Kidney (tissue), 22 donors: ENCODE data around the gene ZNF442. TPM values are rescaled to one million over a fixed set of nuclear protein-coding genes. Genes with fewer than 3 reads are reported as not detected.
"Not testable (repeated sequence)": the region's sequence is repeated elsewhere in the genome, so short reads cannot be mapped to it uniquely, and the experiment has no call there.

Experiments
- DNase-seq, 5 donors: peaks; one replicate each; pipeline ENCODE4 v3.0.0-alpha.2; 2013 to 2020
- FAIRE-seq: peaks from 2 replicates; lab custom pipeline; 2012; peaks lifted over from hg19 to GRCh38; lab: Jason Lieb, UNC
- H3K27ac ChIP-seq, 2 donors: one replicate each; pipeline ENCODE4 v1.7.0; 2013; ENCODE audit warnings: low read depth in 2 of 2, low read length in 2 of 2, inconsistent platforms in 1 of 2
- H3K27me3 ChIP-seq: one replicate; pipeline ENCODE4 v1.7.1; 2013; ENCODE audit warnings: low read length, inconsistent platforms; ENCODE audit not compliant: control insufficient read depth, insufficient read depth
- H3K36me3 ChIP-seq, 3 donors: one replicate each; pipeline versions ENCODE4 v1.7.0 to v1.7.1; 2013; ENCODE audit warnings: low read length in 3 of 3, control low read depth in 1 of 3, inconsistent platforms in 1 of 3; ENCODE audit not compliant: insufficient read depth in 3 of 3, control insufficient read depth in 2 of 3
- H3K4me1 ChIP-seq, 3 donors: one replicate each; pipeline versions ENCODE4 v1.7.0 to v1.7.1; 2013; ENCODE audit warnings: low read length in 3 of 3, inconsistent platforms in 1 of 3, low read depth in 1 of 3; ENCODE audit not compliant: control insufficient read depth in 2 of 3, insufficient read depth in 2 of 3
- H3K4me3 ChIP-seq, 3 donors: one replicate each; pipeline versions ENCODE4 v1.7.0 to v1.8.1; 2013; ENCODE audit warnings: low read length in 3 of 3, control low read depth in 1 of 3, inconsistent platforms in 1 of 3
- H3K9ac ChIP-seq, 3 donors: one replicate each; pipeline versions ENCODE4 v1.7.0 to v1.7.1; 2013; ENCODE audit warnings: low read length in 3 of 3, control low read depth in 1 of 3, inconsistent platforms in 1 of 3
- H3K9me3 ChIP-seq, 3 donors: one replicate each; pipeline versions ENCODE4 v1.7.0 to v1.7.1; 2013; ENCODE audit warnings: low read length in 3 of 3, control low read depth in 1 of 3, inconsistent platforms in 1 of 3; ENCODE audit not compliant: control insufficient read depth in 2 of 3, insufficient read depth in 1 of 3
- intact Hi-C: fragments of 100-400 bp; cut with DNase I; formaldehyde crosslinking; loops from one replicate; pipeline ENCODE4 v1.11.1; 2022
- long read RNA-seq, 10 donors: library from polyadenylated mRNA in 1 of 10; unstranded in 1 of 10; transcript quantifications; one replicate each; pipeline ENCODE4 v2.0.0 and lab custom pipeline, GENCODE V29; 2021 to 2026
- polyA plus RNA-seq: library from polyadenylated mRNA; stranded (reverse); fragments of 350-450 nt; fragmentation: Illumina TruSeq; extraction: RNeasy Lipid Tissue Mini Kit (QIAGEN cat#74804); gene quantifications from one replicate; pipeline ENCODE4 v1.2.3, GENCODE V29; 2014; ENCODE audit warnings: low read depth, low replicate concordance; ENCODE audit not compliant: insufficient read depth
- total RNA-seq: library from RNA; stranded (reverse); fragmentation: NEBNext Ultra II Directional; extraction: Animal tissue kit (Norgen Biotek cat#: 25700); gene quantifications from one replicate; pipeline ENCODE4 v1.2.1, GENCODE V29; 2021
- TF ChIP-seq, protein P1 (sequence below): IDR thresholded peaks from 3 replicates; pipeline ENCODE4 v1.5.1; 2012; ENCODE audit warnings: mild to moderate bottlenecking, moderate library complexity, borderline replicate concordance; ENCODE audit not compliant: insufficient read depth; ENCODE audit errors: extremely low read depth
- donor health status: control.
- donor health status: control.
- donor health status: control.
- donor health status: control.
- donor health status: control.
- donor health status: DM: yes; HTN: yes; CAD: no.
- donor health status: Normal renal cell carcinoma (clear cell type).

Gene ZNF442
- 9.1 TPM for total RNA-seq
- 2.1 TPM for polyA plus RNA-seq
- long read RNA-seq, donor 1 = 0 reads
- long read RNA-seq, donor 2, partial matches to known transcripts = 0 of 2 reads
- long read RNA-seq, donor 2, other reads (novel, unspliced or antisense) = 0 of 2 reads
- long read RNA-seq, donor 3, partial matches to known transcripts = 0 of 2 reads
- long read RNA-seq, donor 3, other reads (novel, unspliced or antisense) = 0 of 2 reads
- long read RNA-seq, donor 4, partial matches to known transcripts = 0 of 1 reads
- long read RNA-seq, donor 4, other reads (novel, unspliced or antisense) = 0 of 1 reads
- long read RNA-seq, donor 5 = 0 reads
- long read RNA-seq, donor 6 = 0 reads
- long read RNA-seq, donor 7, partial matches to known transcripts = 0 of 5 reads
- long read RNA-seq, donor 7, other reads (novel, unspliced or antisense) = 1 of 5 reads
- long read RNA-seq, donor 8 = 0 reads
- long read RNA-seq, donor 9 = 0 reads
- long read RNA-seq, donor 10 = 0 reads

DNA sequence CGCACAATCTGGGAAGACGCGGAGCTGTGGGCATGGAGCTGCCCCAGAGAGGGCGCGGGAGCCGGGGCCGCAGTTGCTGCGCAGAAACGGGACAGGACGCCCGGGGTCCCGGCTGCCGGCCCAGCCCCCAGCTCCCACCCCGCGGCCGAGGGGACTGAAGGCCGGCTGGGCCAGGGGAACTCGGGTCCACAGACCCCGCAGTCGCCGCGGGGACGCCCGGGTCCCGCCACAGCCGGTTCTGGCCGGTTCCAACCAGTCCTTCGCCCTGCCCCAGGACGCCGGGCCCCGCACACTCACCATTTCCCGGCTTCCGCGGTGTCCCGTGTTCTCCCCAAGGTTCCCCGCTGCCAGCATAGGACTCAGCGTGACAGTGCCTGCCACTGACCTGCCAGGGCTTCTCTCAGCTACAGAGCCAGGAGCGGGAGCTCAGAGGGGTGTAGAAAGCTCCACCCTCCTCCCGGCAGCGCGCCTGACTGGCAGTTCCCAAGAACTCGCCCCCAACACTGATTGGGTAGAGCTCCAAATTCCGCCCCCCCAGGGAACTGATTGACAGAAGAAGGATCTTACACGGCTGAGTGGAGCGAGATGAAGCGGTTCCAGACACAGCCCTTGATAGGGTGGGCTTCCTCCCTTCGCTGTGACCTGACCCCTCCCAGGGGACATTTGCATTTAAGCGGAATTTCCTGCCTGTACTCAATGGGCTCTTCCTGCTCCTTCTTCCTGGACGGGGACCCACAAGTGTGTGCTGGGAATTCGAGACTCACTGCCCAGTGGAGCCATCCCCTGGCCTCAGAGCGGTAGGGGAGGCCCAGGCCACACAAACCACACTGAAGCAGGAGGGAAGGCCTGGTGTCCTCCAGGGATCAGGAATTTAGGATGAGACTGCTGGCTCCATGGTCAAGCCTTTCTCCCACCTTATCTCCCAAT is at the start of gene ZNF442:
ZNF442 (minus strand) TSS at position 448 of the 927 bp plus-strand sequence. CDS start 2,052 bp downstream, outside the sequence.
- H3K27me3 ChIP-seq = no peaks in the 10 kb centered on the region
- no peaks in the 10 kb centered on the region for H3K9me3 ChIP-seq
- peak within 1 kb of the TSS; percentile 77 to 85 (median 77) for H3K4me3 ChIP-seq
- H3K36me3 ChIP-seq = no peaks in the 10 kb centered on the region
- H3K9ac ChIP-seq = peak within 1 kb of the TSS; percentile 59 to 91 (median 80)
- H3K4me1 ChIP-seq = peaks cover 0 to 5% (median 3%) of the 10 kb centered on the region in 3 donors
- FAIRE-seq = peak; percentile 97
- peak; percentile 98 to 99 (median 98) for DNase-seq
- intact Hi-C loops = no loop called here
- TF ChIP-seq, protein P1, sequence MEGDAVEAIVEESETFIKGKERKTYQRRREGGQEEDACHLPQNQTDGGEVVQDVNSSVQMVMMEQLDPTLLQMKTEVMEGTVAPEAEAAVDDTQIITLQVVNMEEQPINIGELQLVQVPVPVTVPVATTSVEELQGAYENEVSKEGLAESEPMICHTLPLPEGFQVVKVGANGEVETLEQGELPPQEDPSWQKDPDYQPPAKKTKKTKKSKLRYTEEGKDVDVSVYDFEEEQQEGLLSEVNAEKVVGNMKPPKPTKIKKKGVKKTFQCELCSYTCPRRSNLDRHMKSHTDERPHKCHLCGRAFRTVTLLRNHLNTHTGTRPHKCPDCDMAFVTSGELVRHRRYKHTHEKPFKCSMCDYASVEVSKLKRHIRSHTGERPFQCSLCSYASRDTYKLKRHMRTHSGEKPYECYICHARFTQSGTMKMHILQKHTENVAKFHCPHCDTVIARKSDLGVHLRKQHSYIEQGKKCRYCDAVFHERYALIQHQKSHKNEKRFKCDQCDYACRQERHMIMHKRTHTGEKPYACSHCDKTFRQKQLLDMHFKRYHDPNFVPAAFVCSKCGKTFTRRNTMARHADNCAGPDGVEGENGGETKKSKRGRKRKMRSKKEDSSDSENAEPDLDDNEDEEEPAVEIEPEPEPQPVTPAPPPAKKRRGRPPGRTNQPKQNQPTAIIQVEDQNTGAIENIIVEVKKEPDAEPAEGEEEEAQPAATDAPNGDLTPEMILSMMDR = peak; percentile 56
- H3K27ac ChIP-seq = peak within 1 kb of the TSS; percentile 86 to 89

DNA sequence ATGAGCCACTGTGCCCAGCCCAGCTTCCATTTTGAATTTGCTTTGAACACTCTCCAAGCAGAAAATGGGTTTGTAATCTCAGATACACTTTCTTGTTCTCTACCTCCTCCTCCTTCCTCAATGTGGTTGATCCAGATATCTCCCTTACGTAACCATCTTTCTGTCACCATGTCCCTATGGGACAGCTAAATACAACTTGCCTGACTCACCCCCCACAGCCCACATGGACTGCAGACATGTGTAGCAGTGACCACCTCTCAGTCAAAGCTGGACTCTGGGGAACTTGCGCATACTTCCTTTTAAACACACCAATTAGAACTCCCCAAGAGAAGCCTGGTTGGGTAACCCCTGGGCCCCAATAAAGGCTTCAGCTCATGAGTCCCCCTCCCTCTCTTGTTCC is 46.4 kb upstream of the ZNF442 start:
- DNase-seq (no peak), FAIRE-seq (no peak)
- no peaks in the 10 kb centered on the region for H3K27me3 ChIP-seq
- H3K4me3 ChIP-seq = no peak overlapping the region
- intact Hi-C loops = no loop called here
- no peaks in the 10 kb centered on the region for H3K36me3 ChIP-seq
- no peaks in the 10 kb centered on the region for H3K4me1 ChIP-seq
- H3K9ac ChIP-seq = no peak overlapping the region
- peaks cover 0 to 3% (median 0%) of the 10 kb centered on the region in 3 donors for H3K9me3 ChIP-seq
- TF ChIP-seq, protein P1 = no peak
- no peak overlapping the region for H3K27ac ChIP-seq

DNA sequence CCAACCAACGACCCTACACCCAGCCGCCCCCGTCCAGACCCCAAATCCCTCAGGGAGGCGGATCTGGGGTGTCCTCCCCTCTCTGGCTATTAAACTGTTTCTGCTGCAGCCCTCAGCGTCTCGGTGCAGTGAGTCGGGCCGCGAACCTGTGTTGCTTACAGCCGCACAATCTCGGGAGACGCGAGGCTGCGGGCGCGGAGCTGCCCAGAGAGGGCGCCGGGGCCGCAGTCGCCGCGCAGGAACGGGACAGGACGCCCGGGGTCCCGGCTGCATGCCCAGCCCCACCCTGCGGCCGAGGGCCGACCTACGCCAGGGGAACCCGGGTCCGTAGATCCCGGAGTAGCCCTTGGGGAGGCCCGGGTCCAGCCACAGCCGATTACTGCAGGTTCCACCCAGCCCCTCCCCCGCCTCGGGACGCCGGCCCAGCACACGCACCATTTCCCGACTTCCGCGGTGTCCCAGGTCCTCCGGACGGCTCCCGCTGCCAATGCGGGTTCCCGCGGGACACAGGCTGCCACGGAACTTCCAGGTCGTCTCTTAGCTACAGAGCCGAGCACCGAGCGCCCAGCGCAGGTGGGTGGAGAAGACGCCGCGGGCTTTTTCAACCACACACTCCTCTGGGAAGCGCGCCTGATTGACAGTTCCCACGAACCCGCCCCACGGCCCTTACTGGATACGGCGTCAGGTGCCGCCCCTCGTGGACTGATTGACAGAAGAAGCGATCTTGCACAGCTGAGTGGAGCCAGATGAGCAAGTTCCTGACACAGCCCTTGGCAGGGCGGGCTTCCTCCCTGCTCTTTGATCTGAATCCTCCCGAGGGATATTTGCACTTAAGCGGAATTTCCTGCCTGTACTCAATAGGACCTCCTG is 35.4 kb upstream of the ZNF442 start, which contains the start of gene ZNF799:
ZNF799 (minus strand) TSS at position 639 of the 870 bp plus-strand sequence; CDS start at position 438, 201 bp downstream.
- intact Hi-C loops = no loop called here
- H3K9me3 ChIP-seq = no peaks in the 10 kb centered on the region
- DNase-seq = peak; percentile 97 to 99 (median 98)
- no peaks in the 10 kb centered on the region for H3K4me1 ChIP-seq
- FAIRE-seq = peak; percentile 83
- H3K27me3 ChIP-seq = no peaks in the 10 kb centered on the region
- H3K9ac ChIP-seq = peak within 1 kb of the TSS; percentile 10 to 73 (median 38)
- peak within 1 kb of the TSS; percentile 61 to 81 (median 79) for H3K4me3 ChIP-seq
- TF ChIP-seq, protein P1 = no peak
- H3K27ac ChIP-seq = peak within 1 kb of the TSS; percentile 90 to 94
- no peaks in the 10 kb centered on the region for H3K36me3 ChIP-seq

DNA sequence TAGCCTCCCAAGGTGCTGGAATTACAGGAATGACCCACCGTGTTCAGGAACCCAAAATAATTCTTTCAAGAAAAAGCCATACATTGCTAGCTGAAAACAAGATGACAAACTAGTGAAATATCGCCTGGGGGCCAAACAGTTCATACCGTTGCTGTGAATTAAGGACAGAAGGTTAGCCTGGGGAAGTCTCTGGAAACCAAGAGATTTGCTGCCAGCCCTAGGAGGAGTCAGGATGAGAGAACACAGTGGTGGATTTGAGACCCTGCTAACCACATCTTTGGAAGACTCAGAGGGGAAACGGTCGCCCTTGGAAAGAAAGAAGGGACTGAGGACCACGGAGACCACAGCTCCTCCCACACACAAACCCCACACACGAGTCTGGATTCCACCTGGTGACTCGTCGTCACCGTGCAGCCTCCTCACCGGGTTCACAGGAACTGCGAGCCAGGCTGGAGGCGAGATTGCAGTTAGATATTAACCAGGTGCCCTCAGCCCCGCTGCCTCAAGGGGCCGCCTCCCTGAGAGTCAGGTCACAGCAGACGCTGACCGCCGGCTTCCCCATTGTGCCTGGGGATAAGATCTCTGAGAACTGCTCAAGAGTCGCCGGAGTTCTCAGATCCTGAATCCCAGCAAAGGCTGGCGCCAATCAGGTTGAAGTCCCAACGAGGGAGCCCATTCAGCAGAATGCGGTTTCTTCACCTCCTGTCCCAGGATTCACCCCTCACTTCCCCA is 34.6 kb upstream of the ZNF442 start:
- H3K27ac ChIP-seq = peak overlapping the region; percentile 90 to 94
- H3K36me3 ChIP-seq, H3K9me3 ChIP-seq, intact Hi-C loops, H3K4me1 ChIP-seq, H3K27me3 ChIP-seq, FAIRE-seq: not testable (repeated sequence)
- DNase-seq = peak; percentile 34 to 72 (median 48)
- H3K9ac ChIP-seq = peak overlapping the region; percentile 38 to 73 (median 43)
- peak overlapping the region; percentile 45 to 81 (median 79) for H3K4me3 ChIP-seq
